ENCODE measurements around the gene FUT1.
"Not testable (repeated sequence)": the region's sequence is repeated elsewhere in the genome, so short reads cannot be mapped to it uniquely, and the experiment has no call there.

Gene FUT1

GRCh38 chr19:48740164-48740972 is 12.1 kb downstream of the FUT1 start, which contains the start of gene RASIP1:
TSS of gene RASIP1 (minus strand) at chr19:48740610. CDS start at chr19:48740282, 328 bp downstream.
- no peak for DNase-seq

GRCh38 chr19:48739404-48740163 is 12.9 kb downstream of the FUT1 start:
- peak; percentile 53 for DNase-seq

- peak; percentile 78 for DNase-seq
Measured at GRCh38 chr19:48738557-48739403, 13.7 kb downstream of the FUT1 start.

- no peak for DNase-seq
Measured at GRCh38 chr19:48737360-48737998, 15.0 kb downstream of the FUT1 start.

- DNase-seq: no peak
Measured at GRCh38 chr19:48735031-48735615, 17.3 kb downstream of the FUT1 start.

- DNase-seq: no peak
Measured at GRCh38 chr19:48734625-48735024, 17.8 kb downstream of the FUT1 start.

GRCh38 chr19:48731452-48731851 is 21.0 kb downstream of the FUT1 start:
- no peak for DNase-seq

GRCh38 chr19:48728911-48729664 is 23.4 kb downstream of the FUT1 start:
- DNase-seq: no peak

GRCh38 chr19:48726556-48726955 is 25.9 kb downstream of the FUT1 start:
- DNase-seq: no peak

- DNase-seq: no peak
Measured at GRCh38 chr19:48724796-48725753, 27.4 kb downstream of the FUT1 start.

- DNase-seq: no peak
Measured at GRCh38 chr19:48722196-48722708, 30.2 kb downstream of the FUT1 start.

- DNase-seq: peak; percentile 98
Measured at GRCh38 chr19:48720613-48721296, 31.7 kb downstream of the FUT1 start.

- no peak for DNase-seq
Measured at GRCh38 chr19:48720251-48720612, 32.2 kb downstream of the FUT1 start.

GRCh38 chr19:48719263-48720171 is 32.9 kb downstream of the FUT1 start, which contains the start of gene MAMSTR:
TSS of gene MAMSTR (minus strand) at chr19:48719725. CDS start at chr19:48719031, 694 bp downstream.
- no peak for DNase-seq

GRCh38 chr19:48718711-48719231 is 33.7 kb downstream of the FUT1 start:
- no peak for DNase-seq

GRCh38 chr19:48718106-48718505 is 34.3 kb downstream of the FUT1 start:
- DNase-seq: not testable (repeated sequence)

- no peak for DNase-seq
Measured at GRCh38 chr19:48716562-48717291, 35.7 kb downstream of the FUT1 start.

All from NCI-H524 treated with DMSO at 0.1 percent for 48 hours (cell line).